Activated CD4-positive, alpha-beta T cell treated with anti-CD3 and anti-CD28 coated beads, Interleukin-2, amount 10 ng/mL, durations not matched to agents 7 days and 5 days (primary cell): ENCODE measurements around the gene REEP1. TPM values are rescaled to one million over a fixed set of nuclear protein-coding genes. Genes with fewer than 3 reads are reported as not detected.

Source experiments
- CTCF ChIA-PET: fragments of 350-600 bp; sonication (Branson Sonifier 250); formaldehyde crosslinking; loops from one replicate; lab custom pipeline; 2021; ENCODE audit warnings: antibody characterized with exemption; lab: Charles Lee
- POLR2A ChIA-PET: fragments of 350-600 bp; sonication (Branson Sonifier 250); formaldehyde crosslinking; loops from one replicate; lab custom pipeline; 2021; ENCODE audit warnings: antibody characterized with exemption; lab: Charles Lee
- DNase-seq: peaks from one replicate; pipeline ENCODE4 v3.0.0-alpha.2; 2020
- H3K27ac Mint-ChIP-seq: one replicate; pipeline ENCODE4 v1.8.0; 2021; ENCODE audit warnings: mild to moderate bottlenecking, moderate library complexity, mixed read lengths
- H3K27me3 Mint-ChIP-seq: one replicate; pipeline ENCODE4 v1.8.0; 2021; ENCODE audit warnings: mixed read lengths
- H3K36me3 Mint-ChIP-seq: one replicate; pipeline ENCODE4 v1.8.0; 2021; ENCODE audit warnings: low read depth, mixed read lengths
- H3K4me1 Mint-ChIP-seq: one replicate; pipeline ENCODE4 v1.8.0; 2021; ENCODE audit warnings: mixed read lengths
- H3K4me3 Mint-ChIP-seq: one replicate; pipeline ENCODE4 v1.8.0; 2021; ENCODE audit warnings: mild to moderate bottlenecking, moderate library complexity, mixed read lengths
- H3K9me3 Mint-ChIP-seq: one replicate; pipeline ENCODE4 v1.8.0; 2021; ENCODE audit warnings: mixed read lengths
- total RNA-seq, 2 experiments: library from RNA; stranded (reverse); gene quantifications; one replicate each; pipeline ENCODE4 v1.2.3, GENCODE V29; 2021

Gene REEP1
- total RNA-seq, 2 experiments from 2014 or later: 0.17 to 0.20 TPM

- DNase-seq: no peak
- no peak overlapping the region for H3K27ac Mint-ChIP-seq
Observed at GRCh38 chr2:86311879-86312278, 25.5 kb downstream of the REEP1 start.

GRCh38 chr2:86309966-86310365 lies 27.5 kb downstream of the REEP1 start:
- Mint-ChIP-seq H3K9me3 (no peaks in the 10 kb centered on the region), H3K36me3 (no peaks in the 10 kb centered on the region), H3K4me3 (no peak overlapping the region), H3K4me1 (no peaks in the 10 kb centered on the region), H3K27me3 (peaks cover 3% of the 10 kb centered on the region), H3K27ac (no peak overlapping the region)
- ChIA-PET POLR2A (no interaction called here), CTCF (no interaction called here)
- DNase-seq: no peak

More at GRCh38 chr2:86311879-86312278, 25.5 kb downstream of the REEP1 start:
- ChIA-PET CTCF (no interaction called here), POLR2A (no interaction called here)
- no peak overlapping the region for H3K4me3 Mint-ChIP-seq
- H3K27me3 Mint-ChIP-seq: no peaks in the 10 kb centered on the region
- no peaks in the 10 kb centered on the region for H3K4me1 Mint-ChIP-seq
- no peaks in the 10 kb centered on the region for H3K9me3 Mint-ChIP-seq
- H3K36me3 Mint-ChIP-seq: no peaks in the 10 kb centered on the region

GRCh38 chr2:86308984-86309695 lies 28.3 kb downstream of the REEP1 start:
- DNase-seq: no peak
- H3K4me3 Mint-ChIP-seq: no peak overlapping the region
- no peaks in the 10 kb centered on the region for H3K4me1 Mint-ChIP-seq
- peaks cover 3% of the 10 kb centered on the region for H3K27me3 Mint-ChIP-seq
- ChIA-PET POLR2A (interaction anchor here (0.6 kb wide), 1 partner anchor 40 kb away, joined by 3 read pairs; no protein-coding TSS in a partner anchor), CTCF (no interaction called here)
- H3K9me3 Mint-ChIP-seq: no peaks in the 10 kb centered on the region
- no peaks in the 10 kb centered on the region for H3K36me3 Mint-ChIP-seq
- no peak overlapping the region for H3K27ac Mint-ChIP-seq

- CTCF ChIA-PET: interaction anchor here (0.9 kb wide), 1 partner anchor 648 kb away, joined by 4 read pairs; no protein-coding TSS in a partner anchor
- peaks cover 6% of the 10 kb centered on the region for H3K27me3 Mint-ChIP-seq
- POLR2A ChIA-PET: no interaction called here
- H3K36me3 Mint-ChIP-seq: no peaks in the 10 kb centered on the region
- H3K4me1 Mint-ChIP-seq: no peaks in the 10 kb centered on the region
- no peak for DNase-seq
- no peaks in the 10 kb centered on the region for H3K9me3 Mint-ChIP-seq
- H3K4me3 Mint-ChIP-seq: no peak overlapping the region
- H3K27ac Mint-ChIP-seq: no peak overlapping the region
Observed at GRCh38 chr2:86308356-86308755, 29.1 kb downstream of the REEP1 start.

GRCh38 chr2:86307431-86307830 lies 30.0 kb downstream of the REEP1 start:
- Mint-ChIP-seq H3K27ac (no peak overlapping the region), H3K4me1 (no peaks in the 10 kb centered on the region), H3K36me3 (no peaks in the 10 kb centered on the region), H3K27me3 (peaks cover 7% of the 10 kb centered on the region), H3K9me3 (no peaks in the 10 kb centered on the region), H3K4me3 (no peak overlapping the region)
- CTCF ChIA-PET: interaction anchor here (0.6 to 0.9 kb wide), 2 partner anchors 29 to 647 kb away, joined by 3 to 4 read pairs; no protein-coding TSS in a partner anchor
- DNase-seq: no peak
- POLR2A ChIA-PET: no interaction called here

GRCh38 chr2:86305915-86306254 lies 31.5 kb downstream of the REEP1 start:
- H3K27me3 Mint-ChIP-seq: peaks cover 9% of the 10 kb centered on the region
- no peak overlapping the region for H3K4me3 Mint-ChIP-seq
- no peaks in the 10 kb centered on the region for H3K36me3 Mint-ChIP-seq
- no peaks in the 10 kb centered on the region for H3K4me1 Mint-ChIP-seq
- H3K27ac Mint-ChIP-seq: no peak overlapping the region
- ChIA-PET POLR2A (no interaction called here), CTCF (no interaction called here)
- no peaks in the 10 kb centered on the region for H3K9me3 Mint-ChIP-seq
- DNase-seq: no peak

- Mint-ChIP-seq H3K9me3 (no peaks in the 10 kb centered on the region), H3K36me3 (no peaks in the 10 kb centered on the region), H3K4me3 (no peak overlapping the region), H3K4me1 (no peaks in the 10 kb centered on the region), H3K27ac (no peak overlapping the region), H3K27me3 (peaks cover 9% of the 10 kb centered on the region)
- ChIA-PET CTCF (no interaction called here), POLR2A (no interaction called here)
- DNase-seq: no peak
Observed at GRCh38 chr2:86305195-86305914, 32.1 kb downstream of the REEP1 start.

- no peaks in the 10 kb centered on the region for H3K4me1 Mint-ChIP-seq
- DNase-seq: no peak
- no peaks in the 10 kb centered on the region for H3K9me3 Mint-ChIP-seq
- peaks cover 9% of the 10 kb centered on the region for H3K27me3 Mint-ChIP-seq
- ChIA-PET POLR2A (no interaction called here), CTCF (interaction anchor here (0.6 kb wide), 1 partner anchor 721 kb away, joined by 4 read pairs; no protein-coding TSS in a partner anchor)
- H3K36me3 Mint-ChIP-seq: no peaks in the 10 kb centered on the region
- H3K4me3 Mint-ChIP-seq: no peak overlapping the region
- no peak overlapping the region for H3K27ac Mint-ChIP-seq
Observed at GRCh38 chr2:86304416-86304815, 33.0 kb downstream of the REEP1 start.

GRCh38 chr2:86302320-86302719 lies 35.1 kb downstream of the REEP1 start:
- POLR2A ChIA-PET: no interaction called here
- no peak overlapping the region for H3K4me3 Mint-ChIP-seq
- H3K27me3 Mint-ChIP-seq: peaks cover 9% of the 10 kb centered on the region
- no peaks in the 10 kb centered on the region for H3K9me3 Mint-ChIP-seq
- no peaks in the 10 kb centered on the region for H3K36me3 Mint-ChIP-seq
- CTCF ChIA-PET: interaction anchor here (0.6 kb wide), 1 partner anchor 59 kb away, joined by 3 read pairs; no protein-coding TSS in a partner anchor
- DNase-seq: no peak
- H3K4me1 Mint-ChIP-seq: no peaks in the 10 kb centered on the region
- H3K27ac Mint-ChIP-seq: no peak overlapping the region

GRCh38 chr2:86301711-86302202 lies 35.7 kb downstream of the REEP1 start:
- ChIA-PET POLR2A (no interaction called here), CTCF (interaction anchor here (1.0 kb wide), 1 partner anchor 71 kb away, joined by 4 read pairs; no protein-coding TSS in a partner anchor)
- no peaks in the 10 kb centered on the region for H3K9me3 Mint-ChIP-seq
- H3K27ac Mint-ChIP-seq: no peak overlapping the region
- peaks cover 9% of the 10 kb centered on the region for H3K27me3 Mint-ChIP-seq
- no peaks in the 10 kb centered on the region for H3K4me1 Mint-ChIP-seq
- H3K36me3 Mint-ChIP-seq: no peaks in the 10 kb centered on the region
- no peak overlapping the region for H3K4me3 Mint-ChIP-seq
- no peak for DNase-seq

- no peak for DNase-seq
- Mint-ChIP-seq H3K4me3 (no peak overlapping the region), H3K27me3 (peaks cover 9% of the 10 kb centered on the region), H3K27ac (no peak overlapping the region), H3K4me1 (no peaks in the 10 kb centered on the region), H3K36me3 (no peaks in the 10 kb centered on the region), H3K9me3 (no peaks in the 10 kb centered on the region)
- POLR2A ChIA-PET: no interaction called here
- CTCF ChIA-PET: interaction anchor here (1.0 kb wide), 1 partner anchor 72 kb away, joined by 4 read pairs; no protein-coding TSS in a partner anchor
Observed at GRCh38 chr2:86301009-86301408, 36.4 kb downstream of the REEP1 start.

- Mint-ChIP-seq H3K4me3 (no peak overlapping the region), H3K4me1 (no peaks in the 10 kb centered on the region), H3K27me3 (peaks cover 7% of the 10 kb centered on the region), H3K9me3 (no peaks in the 10 kb centered on the region), H3K27ac (no peak overlapping the region), H3K36me3 (no peaks in the 10 kb centered on the region)
- CTCF ChIA-PET: interaction anchor here (1.0 kb wide), 1 partner anchor 73 kb away, joined by 4 read pairs; no protein-coding TSS in a partner anchor
- no peak for DNase-seq
- POLR2A ChIA-PET: no interaction called here
Observed at GRCh38 chr2:86300496-86300895, 36.9 kb downstream of the REEP1 start.
